ENCODE data around the gene BRAP.
A peak's percentile ranks its signal among the peaks of the same experiment; 100 is the strongest.
"Not testable (repeated sequence)": the region's sequence is repeated elsewhere in the genome, so short reads cannot be mapped to it uniquely, and the experiment has no call there.

The BRAP gene

DNA sequence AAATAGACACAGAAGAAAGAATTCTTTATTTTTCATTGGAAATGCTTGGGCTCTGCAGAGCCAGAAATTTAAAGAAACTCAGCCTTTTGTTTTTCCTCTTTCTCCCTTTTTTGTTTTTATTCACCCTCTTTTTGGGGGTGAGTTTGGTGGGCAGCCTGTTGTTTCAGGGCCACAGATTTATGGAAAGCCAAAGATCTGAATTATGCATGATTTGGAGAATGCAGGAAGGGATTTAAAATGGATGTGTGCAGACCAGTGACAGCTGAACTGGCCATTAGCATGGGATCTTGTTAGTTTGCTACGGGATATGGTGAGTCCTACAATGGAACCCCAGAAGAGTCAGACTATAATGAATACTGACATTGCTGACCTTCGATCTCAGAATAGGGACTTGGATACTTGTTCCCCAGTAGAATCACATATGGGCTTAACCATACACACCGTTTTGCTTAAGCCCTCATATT lies 79.0 kb downstream of the BRAP start:
- H3K9ac ChIP-seq (ENCODE audit: low read depth, low read length, poor library complexity) = no peak overlapping the region
- no peak overlapping the region for H3K23ac ChIP-seq (ENCODE audit: low read depth, low read length, poor library complexity)
- DNase-seq (ENCODE audit: low spot score) = no peak
- H3K14ac ChIP-seq (ENCODE audit: low read length) = no peak overlapping the region
- H3K27me3 ChIP-seq (ENCODE audit: control insufficient read depth in 3 of 3, insufficient read depth in 3 of 3, low read depth in 1 of 3, low read length in 3 of 3) = no peaks in the 10 kb centered on the region
- no peak overlapping the region for H3K4ac ChIP-seq (ENCODE audit: low read length)
- H2BK5ac ChIP-seq (ENCODE audit: low read length) = no peak overlapping the region
- H3K4me2 ChIP-seq (ENCODE audit: insufficient read depth, low read length, poor library complexity, severe bottlenecking) = no peak overlapping the region
- H3K27ac ChIP-seq (replicated peaks; ENCODE audit: low read length) = no peak overlapping the region
- H2BK12ac ChIP-seq (ENCODE audit: low read length) = no peak overlapping the region
- no peak overlapping the region for H2AK5ac ChIP-seq (ENCODE audit: low read depth, low read length)
- no peaks in the 10 kb centered on the region for H3K36me3 ChIP-seq (replicated peaks in 1 of 2; ENCODE audit: control insufficient read depth in 2 of 2, insufficient read depth in 2 of 2, low read length in 2 of 2)
- WGBS, 2 donors (ENCODE audit: extremely low coverage in 2 of 2, insufficient read length in 2 of 2, insufficient replicate concordance in 1 of 2) = no CpG with 5 or more reads among the region's 3 CpGs
- H2AFZ ChIP-seq (ENCODE audit: low read length) = peak overlapping the region; percentile 79
- H3K79me1 ChIP-seq (ENCODE audit: low read depth, low read length) = no peaks in the 10 kb centered on the region
- no peak overlapping the region for H4K8ac ChIP-seq (ENCODE audit: low read depth, low read length)
- no peak overlapping the region for H2BK15ac ChIP-seq (ENCODE audit: low read length)
- H3K4me3 ChIP-seq (ENCODE audit: low read length in 2 of 2) = no peak overlapping the region
- no peak overlapping the region for H3K18ac ChIP-seq (ENCODE audit: low read length)
- H3K4me1 ChIP-seq (ENCODE audit: control insufficient read depth in 2 of 2, insufficient read depth in 1 of 2, low read depth in 1 of 2, low read length in 2 of 2) = peaks cover 0 to 13% of the 10 kb centered on the region in 2 donors
- H4K91ac ChIP-seq (ENCODE audit: low read depth, low read length, poor library complexity) = no peak overlapping the region
- peaks cover 0 to 7% of the 10 kb centered on the region in 2 donors for H3K9me3 ChIP-seq (replicated peaks in 1 of 2; ENCODE audit: control insufficient read depth in 2 of 2, insufficient read depth in 1 of 2, low read depth in 1 of 2, low read length in 2 of 2)
- H2BK120ac ChIP-seq (ENCODE audit: low read depth, low read length) = no peak overlapping the region

DNA sequence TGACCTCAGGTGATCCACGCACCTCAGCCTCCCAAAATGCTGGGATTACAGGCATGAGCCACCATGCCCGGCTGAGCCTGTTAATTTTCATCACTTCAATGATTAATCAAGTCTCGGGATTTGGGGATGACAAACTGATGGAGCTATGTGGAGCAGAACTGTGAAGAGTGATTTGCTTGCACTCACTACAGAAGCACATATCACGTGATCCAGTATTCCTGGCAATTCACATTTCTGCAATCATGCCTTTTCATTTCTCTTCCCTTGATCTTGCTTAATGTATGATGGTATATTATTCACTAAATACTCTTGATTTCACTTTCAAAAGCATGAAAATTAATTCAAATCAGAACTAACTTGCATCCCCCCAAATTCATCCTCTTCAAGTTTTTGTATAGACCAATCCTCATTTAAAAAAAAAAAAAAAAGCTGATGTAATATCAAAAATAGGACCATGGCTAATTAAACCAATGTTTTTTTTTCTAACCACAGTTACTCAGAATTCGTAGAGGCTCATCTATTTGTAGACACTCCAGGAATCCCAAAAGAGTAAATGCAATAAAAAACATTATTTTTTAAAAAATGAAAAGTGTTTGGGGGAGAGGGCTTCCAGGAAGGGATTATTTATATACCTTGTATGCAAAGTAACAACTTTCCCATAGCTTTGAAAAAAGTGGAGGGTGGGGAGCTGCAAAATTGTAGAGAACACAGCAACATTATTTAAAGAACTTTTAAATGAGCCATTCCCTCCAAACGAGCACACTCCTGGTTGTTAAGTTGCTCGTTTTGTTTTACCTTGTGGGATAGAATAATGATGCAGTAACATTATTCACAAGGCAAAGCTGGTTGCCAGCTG lies 79.6 kb downstream of the BRAP start:
- Histone ChIP-seq H2BK5ac (ENCODE audit: low read length) (no peak overlapping the region), H3K9me3 (replicated peaks in 1 of 2; ENCODE audit: control insufficient read depth in 2 of 2, insufficient read depth in 1 of 2, low read depth in 1 of 2, low read length in 2 of 2) (peaks cover 0 to 7% of the 10 kb centered on the region in 2 donors), H3K4me2 (ENCODE audit: insufficient read depth, low read length, poor library complexity, severe bottlenecking) (no peak overlapping the region), H4K8ac (ENCODE audit: low read depth, low read length) (no peak overlapping the region), H3K79me1 (ENCODE audit: low read depth, low read length) (no peaks in the 10 kb centered on the region), H3K23ac (ENCODE audit: low read depth, low read length, poor library complexity) (no peak overlapping the region), H3K14ac (ENCODE audit: low read length) (no peak overlapping the region), H3K4me3 (ENCODE audit: low read length in 2 of 2) (no peak overlapping the region), H3K9ac (ENCODE audit: low read depth, low read length, poor library complexity) (no peak overlapping the region), H2AFZ (ENCODE audit: low read length) (peak overlapping the region; percentile 79), H3K4me1 (ENCODE audit: control insufficient read depth in 2 of 2, insufficient read depth in 1 of 2, low read depth in 1 of 2, low read length in 2 of 2) (peaks cover 0 to 13% of the 10 kb centered on the region in 2 donors), H2BK12ac (ENCODE audit: low read length) (no peak overlapping the region), H3K36me3 (replicated peaks in 1 of 2; ENCODE audit: control insufficient read depth in 2 of 2, insufficient read depth in 2 of 2, low read length in 2 of 2) (no peaks in the 10 kb centered on the region), H3K27me3 (ENCODE audit: control insufficient read depth in 3 of 3, insufficient read depth in 3 of 3, low read depth in 1 of 3, low read length in 3 of 3) (no peaks in the 10 kb centered on the region), H3K4ac (ENCODE audit: low read length) (no peak overlapping the region), H4K91ac (ENCODE audit: low read depth, low read length, poor library complexity) (no peak overlapping the region), H2BK15ac (ENCODE audit: low read length) (no peak overlapping the region), H2BK120ac (ENCODE audit: low read depth, low read length) (no peak overlapping the region), H2AK5ac (ENCODE audit: low read depth, low read length) (no peak overlapping the region), H3K18ac (ENCODE audit: low read length) (no peak overlapping the region), H3K27ac (replicated peaks; ENCODE audit: low read length) (no peak overlapping the region)
- DNase-seq (ENCODE audit: low spot score) = no peak
- no CpG with 5 or more reads among the region's 7 CpGs for WGBS, 2 donors (ENCODE audit: extremely low coverage in 2 of 2, insufficient read length in 2 of 2, insufficient replicate concordance in 1 of 2)

- H3K14ac ChIP-seq (ENCODE audit: low read length); H3K9me3 ChIP-seq (replicated peaks in 1 of 2; ENCODE audit: control insufficient read depth in 2 of 2, insufficient read depth in 1 of 2, low read depth in 1 of 2, low read length in 2 of 2); H2AK5ac ChIP-seq (ENCODE audit: low read depth, low read length); H3K4me3 ChIP-seq (ENCODE audit: low read length in 2 of 2); DNase-seq (ENCODE audit: low spot score); H3K9ac ChIP-seq (ENCODE audit: low read depth, low read length, poor library complexity); H2BK15ac ChIP-seq (ENCODE audit: low read length); H3K18ac ChIP-seq (ENCODE audit: low read length); H4K8ac ChIP-seq (ENCODE audit: low read depth, low read length); H3K27me3 ChIP-seq (ENCODE audit: control insufficient read depth in 3 of 3, insufficient read depth in 3 of 3, low read depth in 1 of 3, low read length in 3 of 3); H2BK12ac ChIP-seq (ENCODE audit: low read length); H4K91ac ChIP-seq (ENCODE audit: low read depth, low read length, poor library complexity); H3K23ac ChIP-seq (ENCODE audit: low read depth, low read length, poor library complexity); H3K4me2 ChIP-seq (ENCODE audit: insufficient read depth, low read length, poor library complexity, severe bottlenecking); H3K27ac ChIP-seq (replicated peaks; ENCODE audit: low read length); H3K79me1 ChIP-seq (ENCODE audit: low read depth, low read length); H3K4ac ChIP-seq (ENCODE audit: low read length); H2AFZ ChIP-seq (ENCODE audit: low read length); H2BK120ac ChIP-seq (ENCODE audit: low read depth, low read length); H2BK5ac ChIP-seq (ENCODE audit: low read length); H3K36me3 ChIP-seq (replicated peaks in 1 of 2; ENCODE audit: control insufficient read depth in 2 of 2, insufficient read depth in 2 of 2, low read length in 2 of 2): not testable (repeated sequence)
- peaks cover 0 to 13% of the 10 kb centered on the region in 2 donors for H3K4me1 ChIP-seq (ENCODE audit: control insufficient read depth in 2 of 2, insufficient read depth in 1 of 2, low read depth in 1 of 2, low read length in 2 of 2)
- no CpG with 5 or more reads among the region's 11 CpGs for WGBS, 2 donors (ENCODE audit: extremely low coverage in 2 of 2, insufficient read length in 2 of 2, insufficient replicate concordance in 1 of 2)
These were observed 82.9 kb downstream of the BRAP start for GRCh38 chr12:111602857-111603256.

DNA sequence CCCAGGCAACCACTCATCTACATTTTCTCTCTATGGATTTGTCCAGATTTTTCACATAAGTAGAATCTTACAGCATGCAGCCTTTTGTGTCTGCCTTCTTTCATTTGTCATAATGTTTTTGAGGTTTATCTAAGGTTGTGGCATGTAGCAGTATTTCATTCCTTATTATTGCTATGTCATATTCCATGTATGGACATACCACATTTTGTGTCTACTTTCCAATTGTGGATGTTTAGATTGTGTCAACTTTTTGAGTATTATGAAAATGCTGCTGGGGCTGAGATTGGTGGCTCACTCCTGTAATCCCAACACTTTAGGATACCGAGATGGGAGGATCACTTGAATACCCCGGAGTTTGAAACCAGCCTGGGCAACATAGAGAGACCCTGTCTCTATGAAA lies 83.4 kb downstream of the BRAP start:
- Histone ChIP-seq H2BK120ac (ENCODE audit: low read depth, low read length) (no peak overlapping the region), H2AK5ac (ENCODE audit: low read depth, low read length) (no peak overlapping the region), H3K23ac (ENCODE audit: low read depth, low read length, poor library complexity) (no peak overlapping the region), H3K9ac (ENCODE audit: low read depth, low read length, poor library complexity) (no peak overlapping the region), H2BK12ac (ENCODE audit: low read length) (no peak overlapping the region), H3K27ac (replicated peaks; ENCODE audit: low read length) (no peak overlapping the region), H3K4me3 (ENCODE audit: low read length in 2 of 2) (no peak overlapping the region), H3K27me3 (ENCODE audit: control insufficient read depth in 3 of 3, insufficient read depth in 3 of 3, low read depth in 1 of 3, low read length in 3 of 3) (no peaks in the 10 kb centered on the region), H3K18ac (ENCODE audit: low read length) (no peak overlapping the region), H3K4me1 (ENCODE audit: control insufficient read depth in 2 of 2, insufficient read depth in 1 of 2, low read depth in 1 of 2, low read length in 2 of 2) (peaks cover 0 to 11% of the 10 kb centered on the region in 2 donors), H3K4me2 (ENCODE audit: insufficient read depth, low read length, poor library complexity, severe bottlenecking) (no peak overlapping the region), H4K91ac (ENCODE audit: low read depth, low read length, poor library complexity) (no peak overlapping the region), H2AFZ (ENCODE audit: low read length) (no peak overlapping the region), H2BK15ac (ENCODE audit: low read length) (no peak overlapping the region), H3K79me1 (ENCODE audit: low read depth, low read length) (peaks cover 12% of the 10 kb centered on the region), H4K8ac (ENCODE audit: low read depth, low read length) (no peak overlapping the region), H3K36me3 (replicated peaks in 1 of 2; ENCODE audit: control insufficient read depth in 2 of 2, insufficient read depth in 2 of 2, low read length in 2 of 2) (no peaks in the 10 kb centered on the region), H3K14ac (ENCODE audit: low read length) (no peak overlapping the region), H3K9me3 (replicated peaks in 1 of 2; ENCODE audit: control insufficient read depth in 2 of 2, insufficient read depth in 1 of 2, low read depth in 1 of 2, low read length in 2 of 2) (peaks cover 0 to 7% of the 10 kb centered on the region in 2 donors), H3K4ac (ENCODE audit: low read length) (no peak overlapping the region), H2BK5ac (ENCODE audit: low read length) (no peak overlapping the region)
- no CpG with 5 or more reads among the region's 2 CpGs for WGBS, 2 donors (ENCODE audit: extremely low coverage in 2 of 2, insufficient read length in 2 of 2, insufficient replicate concordance in 1 of 2)
- no peak for DNase-seq (ENCODE audit: low spot score)

Measured in neuronal stem cell (in vitro differentiated cells).